Hepatocyte (in vitro differentiated cells): ENCODE measurements around the gene KMT5C. TPM values are rescaled to one million over a fixed set of nuclear protein-coding genes. Genes with fewer than 3 reads are reported as not detected.
A peak's percentile ranks its signal among the peaks of the same experiment; 100 is the strongest.

Experiments
- DNase-seq: peaks from one replicate; pipeline ENCODE4 v3.0.0-alpha.2; 2016; ENCODE audit warnings: low spot score
- H2AFZ ChIP-seq: fragments of 200-600 bp; sonication (generic); 2 replicates; pipeline ENCODE4 v1.6.0; 2016; ENCODE audit warnings: antibody characterized with exemption, mild to moderate bottlenecking
- H3K27ac ChIP-seq: fragments of 200-600 bp; sonication (generic); 2 replicates; pipeline ENCODE4 v1.5.1; 2016; ENCODE audit warnings: mild to moderate bottlenecking
- H3K27me3 ChIP-seq: fragments of 200-600 bp; sonication (generic); 2 replicates; pipeline ENCODE4 v1.6.1; 2016
- H3K36me3 ChIP-seq: fragments of 200-600 bp; sonication (generic); replicated peaks from 2 replicates; pipeline ENCODE4 v1.5.1; 2016; ENCODE audit warnings: low read depth; ENCODE audit not compliant: insufficient read depth
- H3K4me1 ChIP-seq: fragments of 200-600 bp; sonication (generic); 2 replicates; pipeline ENCODE4 v1.5.1; 2016; ENCODE audit warnings: mild to moderate bottlenecking, moderate library complexity; ENCODE audit not compliant: insufficient read depth
- H3K4me2 ChIP-seq: fragments of 200-600 bp; sonication (generic); 2 replicates; pipeline ENCODE4 v1.6.0; 2016
- H3K4me3 ChIP-seq: fragments of 200-600 bp; sonication (generic); 2 replicates; pipeline ENCODE4 v1.5.1; 2016; ENCODE audit warnings: mild to moderate bottlenecking
- H3K79me2 ChIP-seq: fragments of 200-600 bp; sonication (generic); 2 replicates; pipeline ENCODE4 v1.6.0; 2017; ENCODE audit warnings: mild to moderate bottlenecking
- H3K9me2 ChIP-seq: fragments of 200-600 bp; sonication (generic); replicated peaks from 2 replicates; pipeline ENCODE4 v1.6.0; 2017; ENCODE audit warnings: mild to moderate bottlenecking; ENCODE audit not compliant: insufficient read depth
- H3K9me3 ChIP-seq: fragments of 200-600 bp; sonication (generic); 2 replicates; pipeline ENCODE4 v1.5.1; 2016; ENCODE audit warnings: low read depth, mild to moderate bottlenecking
- H4K20me1 ChIP-seq: fragments of 200-600 bp; sonication (generic); 2 replicates; pipeline ENCODE4 v1.6.0; 2016; ENCODE audit warnings: mild to moderate bottlenecking; ENCODE audit not compliant: insufficient read depth, poor library complexity, severe bottlenecking
- CTCF ChIP-seq: fragments of 200-600 bp; sonication (generic); IDR thresholded peaks from 2 replicates; pipeline ENCODE4 v1.5.1; 2016; ENCODE audit warnings: antibody characterized with exemption, mild to moderate bottlenecking; ENCODE audit not compliant: poor library complexity
- EZH2 ChIP-seq: fragments of 200-600 bp; sonication (generic); IDR thresholded peaks from 2 replicates; pipeline ENCODE4 v1.6.1; 2016; ENCODE audit warnings: antibody characterized with exemption, mild to moderate bottlenecking, borderline replicate concordance
- EZH2phosphoT487 ChIP-seq: fragments of 200-600 bp; sonication (generic); IDR thresholded peaks from one replicate; pipeline ENCODE4 v1.6.1; 2018; ENCODE audit warnings: antibody characterized with exemption, mild to moderate bottlenecking, low read depth, moderate library complexity; ENCODE audit not compliant: unreplicated experiment, severe bottlenecking
- WGBS: methylation state at CpG from one replicate; pipeline ENCODE4 v1.1.6; 2016; ENCODE audit warnings: low lambda C conversion rate; ENCODE audit errors: missing lambda C conversion rate; 5-methylcytosine and 5-hydroxymethylcytosine counted together
- polyA plus RNA-seq: library from polyadenylated mRNA; unstranded; fragments of >200 nt; fragmentation: Nextera tagmentation; extraction: Ambion mirVana; gene quantifications from 2 replicates; pipeline ENCODE4 v1.2.1, GENCODE V29; 2016
- total RNA-seq: library from RNA; depleted of rRNA; stranded (reverse); fragments of >200 nt; gene quantifications from 2 replicates; pipeline ENCODE4 v1.2.3, GENCODE V29; 2014

KMT5C gene
- total and polyA plus RNA-seq, 2 experiments from 2014 or later, result 22.8 to 23.6 TPM

GRCh38 chr19:55340784-55341147, 1.1 kb downstream of the KMT5C start:
- TF ChIP-seq EZH2phosphoT487 (no peak), EZH2 (no peak), CTCF (peak; percentile 36)
- peaks cover 5% of the 10 kb centered on the region for H4K20me1 ChIP-seq
- H2AFZ ChIP-seq, result no peak overlapping the region
- H3K27ac ChIP-seq, result peak overlapping the region; percentile 85
- peak overlapping the region; percentile 94 for H3K4me2 ChIP-seq
- H3K27me3 ChIP-seq, result no peaks in the 10 kb centered on the region
- WGBS, result 1% methylated on average over 19 of the region's 24 CpGs
- H3K9me2 ChIP-seq, result no peaks in the 10 kb centered on the region
- H3K36me3 ChIP-seq, result no peaks in the 10 kb centered on the region
- no peaks in the 10 kb centered on the region for H3K4me1 ChIP-seq
- peaks cover 16% of the 10 kb centered on the region for H3K79me2 ChIP-seq
- H3K4me3 ChIP-seq, result peak overlapping the region; percentile 66
- H3K9me3 ChIP-seq, result no peaks in the 10 kb centered on the region
- DNase-seq, result peak; percentile 71

- WGBS, result 2% methylated on average over 12 of the region's 15 CpGs
- peak; percentile 91 for DNase-seq
- H3K4me3 ChIP-seq, result peak overlapping the region; percentile 66
Observed at GRCh38 chr19:55341171-55341588, 1.5 kb downstream of the KMT5C start.

GRCh38 chr19:55341595-55342531, 2.2 kb downstream of the KMT5C start:
- no peaks in the 10 kb centered on the region for H3K9me2 ChIP-seq
- WGBS, result 90% methylated on average over 29 of the region's 50 CpGs
- no peak overlapping the region for H3K27ac ChIP-seq
- TF ChIP-seq EZH2phosphoT487 (no peak), EZH2 (no peak)
- H3K27me3 ChIP-seq, result no peaks in the 10 kb centered on the region
- H3K36me3 ChIP-seq, result no peaks in the 10 kb centered on the region
- H4K20me1 ChIP-seq, result peaks cover 5% of the 10 kb centered on the region
- H3K4me2 ChIP-seq, result peak overlapping the region; percentile 94
- H2AFZ ChIP-seq, result no peak overlapping the region
- no peak for DNase-seq
- no peaks in the 10 kb centered on the region for H3K4me1 ChIP-seq
- no peaks in the 10 kb centered on the region for H3K9me3 ChIP-seq
- H3K79me2 ChIP-seq, result peaks cover 16% of the 10 kb centered on the region
- H3K4me3 ChIP-seq, result no peak overlapping the region

More at GRCh38 chr19:55341171-55341588, 1.5 kb downstream of the KMT5C start:
- H3K9me2 ChIP-seq, result no peaks in the 10 kb centered on the region
- peak overlapping the region; percentile 94 for H3K4me2 ChIP-seq
- no peak overlapping the region for H2AFZ ChIP-seq
- no peaks in the 10 kb centered on the region for H3K27me3 ChIP-seq
- no peaks in the 10 kb centered on the region for H3K9me3 ChIP-seq
- no peaks in the 10 kb centered on the region for H3K36me3 ChIP-seq
- peaks cover 5% of the 10 kb centered on the region for H4K20me1 ChIP-seq
- peak overlapping the region; percentile 85 for H3K27ac ChIP-seq
- TF ChIP-seq CTCF, result no peak
- no peak for TF ChIP-seq EZH2phosphoT487
- no peak for TF ChIP-seq EZH2
- peaks cover 16% of the 10 kb centered on the region for H3K79me2 ChIP-seq
- no peaks in the 10 kb centered on the region for H3K4me1 ChIP-seq

GRCh38 chr19:55344444-55344843, 4.8 kb downstream of the KMT5C start:
- Histone ChIP-seq H2AFZ (no peak overlapping the region), H4K20me1 (peaks cover 5% of the 10 kb centered on the region), H3K4me1 (no peaks in the 10 kb centered on the region), H3K4me2 (no peak overlapping the region), H3K9me2 (no peaks in the 10 kb centered on the region), H3K27ac (no peak overlapping the region), H3K79me2 (peaks cover 16% of the 10 kb centered on the region), H3K4me3 (no peak overlapping the region), H3K27me3 (no peaks in the 10 kb centered on the region), H3K9me3 (no peaks in the 10 kb centered on the region), H3K36me3 (no peaks in the 10 kb centered on the region)
- TF ChIP-seq EZH2 (no peak), CTCF (no peak), EZH2phosphoT487 (no peak)
- WGBS, result 88% methylated on average over 9 of the region's 9 CpGs
- no peak for DNase-seq
